H1 (cell line): ENCODE data around the gene SH2D2A. TPM values are rescaled to one million over a fixed set of nuclear protein-coding genes. Genes with fewer than 3 reads are reported as not detected.

Experiments used
- polyA plus RNA-seq, 7 experiments: library from polyadenylated mRNA; depleted of rRNA in 3 of 7; stranded (reverse) in 5 of 7; unstranded in 2 of 7; fragments of >200 nt in 5 of 7; fragments of 200-250 nt in 2 of 7; gene quantifications; 1 replicate in 5 of 7; 2 replicates in 1 of 7; 4 replicates in 1 of 7; pipeline versions ENCODE4 v1.2.1 to v1.2.3, GENCODE V29; 2011 to 2013; ENCODE audit warnings: missing spikeins in 2 of 7, mixed read lengths in 2 of 7
- total RNA-seq: library from RNA; stranded (reverse); fragmentation: NEBNext Ultra II Directional; extraction: Animal tissue kit (Norgen Biotek cat#: 25700); gene quantifications from 2 replicates; pipeline ENCODE4 v1.2.1, GENCODE V29; 2021
- TF ChIP-seq, protein P1 (sequence below): fragments of 300-600 bp; sonication (generic); IDR thresholded peaks from 2 replicates; pipeline ENCODE4 v1.7.1; 2012; ENCODE audit warnings: low read length, moderate library complexity, mild to moderate bottlenecking, inconsistent platforms; ENCODE audit not compliant: insufficient replicate concordance

SH2D2A gene
- total and polyA plus RNA-seq, 2 of the 8 experiments (the other 6 are each of a cell fraction or from before 2014, with no cell fraction given), result 3.3 to 7.9 TPM

DNA sequence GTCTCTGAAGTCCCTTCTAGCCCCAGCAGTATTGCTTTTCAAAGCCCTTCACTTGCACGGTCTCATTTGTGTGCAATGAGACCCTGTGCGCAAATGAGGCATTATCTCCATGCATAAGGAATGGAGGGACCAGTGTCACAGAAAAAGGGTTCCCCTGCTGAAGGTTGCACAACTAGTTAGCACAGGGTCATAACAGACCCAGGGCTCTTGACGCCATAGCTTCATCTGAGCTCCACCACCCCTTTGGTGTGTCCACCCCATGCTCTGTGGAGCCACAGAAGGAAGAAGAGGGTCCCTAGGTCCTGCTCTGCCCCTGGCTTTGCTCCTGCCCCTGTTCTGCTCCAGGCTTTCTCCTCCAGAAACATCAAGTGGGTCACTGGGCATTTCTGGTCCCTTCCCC, 12.6 kb downstream of the SH2D2A start (continued):
- TF ChIP-seq, protein P1, sequence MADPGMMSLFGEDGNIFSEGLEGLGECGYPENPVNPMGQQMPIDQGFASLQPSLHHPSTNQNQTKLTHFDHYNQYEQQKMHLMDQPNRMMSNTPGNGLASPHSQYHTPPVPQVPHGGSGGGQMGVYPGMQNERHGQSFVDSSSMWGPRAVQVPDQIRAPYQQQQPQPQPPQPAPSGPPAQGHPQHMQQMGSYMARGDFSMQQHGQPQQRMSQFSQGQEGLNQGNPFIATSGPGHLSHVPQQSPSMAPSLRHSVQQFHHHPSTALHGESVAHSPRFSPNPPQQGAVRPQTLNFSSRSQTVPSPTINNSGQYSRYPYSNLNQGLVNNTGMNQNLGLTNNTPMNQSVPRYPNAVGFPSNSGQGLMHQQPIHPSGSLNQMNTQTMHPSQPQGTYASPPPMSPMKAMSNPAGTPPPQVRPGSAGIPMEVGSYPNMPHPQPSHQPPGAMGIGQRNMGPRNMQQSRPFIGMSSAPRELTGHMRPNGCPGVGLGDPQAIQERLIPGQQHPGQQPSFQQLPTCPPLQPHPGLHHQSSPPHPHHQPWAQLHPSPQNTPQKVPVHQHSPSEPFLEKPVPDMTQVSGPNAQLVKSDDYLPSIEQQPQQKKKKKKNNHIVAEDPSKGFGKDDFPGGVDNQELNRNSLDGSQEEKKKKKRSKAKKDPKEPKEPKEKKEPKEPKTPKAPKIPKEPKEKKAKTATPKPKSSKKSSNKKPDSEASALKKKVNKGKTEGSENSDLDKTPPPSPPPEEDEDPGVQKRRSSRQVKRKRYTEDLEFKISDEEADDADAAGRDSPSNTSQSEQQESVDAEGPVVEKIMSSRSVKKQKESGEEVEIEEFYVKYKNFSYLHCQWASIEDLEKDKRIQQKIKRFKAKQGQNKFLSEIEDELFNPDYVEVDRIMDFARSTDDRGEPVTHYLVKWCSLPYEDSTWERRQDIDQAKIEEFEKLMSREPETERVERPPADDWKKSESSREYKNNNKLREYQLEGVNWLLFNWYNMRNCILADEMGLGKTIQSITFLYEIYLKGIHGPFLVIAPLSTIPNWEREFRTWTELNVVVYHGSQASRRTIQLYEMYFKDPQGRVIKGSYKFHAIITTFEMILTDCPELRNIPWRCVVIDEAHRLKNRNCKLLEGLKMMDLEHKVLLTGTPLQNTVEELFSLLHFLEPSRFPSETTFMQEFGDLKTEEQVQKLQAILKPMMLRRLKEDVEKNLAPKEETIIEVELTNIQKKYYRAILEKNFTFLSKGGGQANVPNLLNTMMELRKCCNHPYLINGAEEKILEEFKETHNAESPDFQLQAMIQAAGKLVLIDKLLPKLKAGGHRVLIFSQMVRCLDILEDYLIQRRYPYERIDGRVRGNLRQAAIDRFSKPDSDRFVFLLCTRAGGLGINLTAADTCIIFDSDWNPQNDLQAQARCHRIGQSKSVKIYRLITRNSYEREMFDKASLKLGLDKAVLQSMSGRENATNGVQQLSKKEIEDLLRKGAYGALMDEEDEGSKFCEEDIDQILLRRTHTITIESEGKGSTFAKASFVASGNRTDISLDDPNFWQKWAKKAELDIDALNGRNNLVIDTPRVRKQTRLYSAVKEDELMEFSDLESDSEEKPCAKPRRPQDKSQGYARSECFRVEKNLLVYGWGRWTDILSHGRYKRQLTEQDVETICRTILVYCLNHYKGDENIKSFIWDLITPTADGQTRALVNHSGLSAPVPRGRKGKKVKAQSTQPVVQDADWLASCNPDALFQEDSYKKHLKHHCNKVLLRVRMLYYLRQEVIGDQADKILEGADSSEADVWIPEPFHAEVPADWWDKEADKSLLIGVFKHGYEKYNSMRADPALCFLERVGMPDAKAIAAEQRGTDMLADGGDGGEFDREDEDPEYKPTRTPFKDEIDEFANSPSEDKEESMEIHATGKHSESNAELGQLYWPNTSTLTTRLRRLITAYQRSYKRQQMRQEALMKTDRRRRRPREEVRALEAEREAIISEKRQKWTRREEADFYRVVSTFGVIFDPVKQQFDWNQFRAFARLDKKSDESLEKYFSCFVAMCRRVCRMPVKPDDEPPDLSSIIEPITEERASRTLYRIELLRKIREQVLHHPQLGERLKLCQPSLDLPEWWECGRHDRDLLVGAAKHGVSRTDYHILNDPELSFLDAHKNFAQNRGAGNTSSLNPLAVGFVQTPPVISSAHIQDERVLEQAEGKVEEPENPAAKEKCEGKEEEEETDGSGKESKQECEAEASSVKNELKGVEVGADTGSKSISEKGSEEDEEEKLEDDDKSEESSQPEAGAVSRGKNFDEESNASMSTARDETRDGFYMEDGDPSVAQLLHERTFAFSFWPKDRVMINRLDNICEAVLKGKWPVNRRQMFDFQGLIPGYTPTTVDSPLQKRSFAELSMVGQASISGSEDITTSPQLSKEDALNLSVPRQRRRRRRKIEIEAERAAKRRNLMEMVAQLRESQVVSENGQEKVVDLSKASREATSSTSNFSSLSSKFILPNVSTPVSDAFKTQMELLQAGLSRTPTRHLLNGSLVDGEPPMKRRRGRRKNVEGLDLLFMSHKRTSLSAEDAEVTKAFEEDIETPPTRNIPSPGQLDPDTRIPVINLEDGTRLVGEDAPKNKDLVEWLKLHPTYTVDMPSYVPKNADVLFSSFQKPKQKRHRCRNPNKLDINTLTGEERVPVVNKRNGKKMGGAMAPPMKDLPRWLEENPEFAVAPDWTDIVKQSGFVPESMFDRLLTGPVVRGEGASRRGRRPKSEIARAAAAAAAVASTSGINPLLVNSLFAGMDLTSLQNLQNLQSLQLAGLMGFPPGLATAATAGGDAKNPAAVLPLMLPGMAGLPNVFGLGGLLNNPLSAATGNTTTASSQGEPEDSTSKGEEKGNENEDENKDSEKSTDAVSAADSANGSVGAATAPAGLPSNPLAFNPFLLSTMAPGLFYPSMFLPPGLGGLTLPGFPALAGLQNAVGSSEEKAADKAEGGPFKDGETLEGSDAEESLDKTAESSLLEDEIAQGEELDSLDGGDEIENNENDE, result no peak
